Esophagus muscularis mucosa (tissue), 4 donors: ENCODE results near the gene VSTM2B. TPM values are rescaled to one million over a fixed set of nuclear protein-coding genes. Genes with fewer than 3 reads are reported as not detected.

Experiments used
- DNase-seq: peaks from one replicate; pipeline ENCODE4 v3.0.0-alpha.2; 2017; ENCODE audit errors: extremely low spot score
- H3K27ac ChIP-seq, 4 donors: fragments of 200-600 bp; sonication (generic); replicated peaks in 1 of 4; 1 replicate in 3 of 4; 2 replicates in 1 of 4; pipeline ENCODE4 v1.5.1; 2016 to 2019; ENCODE audit warnings: mild to moderate bottlenecking in 1 of 4
- H3K27me3 ChIP-seq, 4 donors: fragments of 200-600 bp; sonication (generic); one replicate each; pipeline versions ENCODE4 v1.5.1 to v1.6.0; 2016 to 2019
- H3K36me3 ChIP-seq, 4 donors: fragments of 200-600 bp; sonication (generic); one replicate each; pipeline ENCODE4 v1.5.1; 2016 to 2019
- H3K4me1 ChIP-seq, 4 donors: fragments of 200-600 bp; sonication (generic); one replicate each; pipeline ENCODE4 v1.5.1; 2016 to 2019
- H3K4me3 ChIP-seq, 4 donors: fragments of 200-600 bp; sonication (generic); 1 replicate in 2 of 4; 2 replicates in 2 of 4; pipeline ENCODE4 v1.5.1; 2016 to 2019; ENCODE audit warnings: mild to moderate bottlenecking in 4 of 4, moderate library complexity in 1 of 4
- H3K9me3 ChIP-seq, 4 donors: fragments of 200-600 bp; sonication (generic); 1 replicate in 3 of 4; 2 replicates in 1 of 4; pipeline ENCODE4 v1.5.1; 2016 to 2019
- CTCF ChIP-seq, 3 experiments: fragments of 200-600 bp in 2 of 3; fragments of 450-650 bp in 1 of 3; sonication (generic) in 2 of 3; IDR thresholded peaks; one replicate each; pipeline ENCODE4 v1.5.1; 2017 to 2019; ENCODE audit warnings: antibody characterized with exemption in 3 of 3, mild to moderate bottlenecking in 2 of 3, moderate library complexity in 1 of 3
- EP300 ChIP-seq: sonication (generic); formaldehyde crosslinking; IDR thresholded peaks from one replicate; pipeline ENCODE4 v1.6.1; 2017; ENCODE audit warnings: antibody characterized with exemption
- POLR2A ChIP-seq: fragments of 450-650 bp; IDR thresholded peaks from one replicate; pipeline ENCODE4 v1.6.1; 2017; ENCODE audit warnings: antibody characterized with exemption, moderate library complexity, mild to moderate bottlenecking, low read depth
- POLR2AphosphoS5 ChIP-seq, 2 donors: sonication (generic); formaldehyde crosslinking; IDR thresholded peaks; one replicate each; pipeline ENCODE4 v1.6.1; 2017; ENCODE audit warnings: antibody characterized with exemption in 2 of 2
- WGBS: methylation state at CpG from one replicate; pipeline ENCODE4 v1.1.5; 2018; 5-methylcytosine and 5-hydroxymethylcytosine counted together
- intact Hi-C: fragments of 100-400 bp; cut with DNase I; formaldehyde crosslinking; loops from one replicate; pipeline ENCODE4 v1.15.1; 2023
- total RNA-seq, 4 donors: library from RNA; depleted of rRNA; stranded (reverse); fragments of >200 nt; gene quantifications; one replicate each; pipeline versions ENCODE4 v1.1.0 to v1.2.1, GENCODE V29; 2016

Gene VSTM2B
- total RNA-seq, 4 donors from 2014 or later = 0.23 to 0.33 TPM; not detected in 2

- DNase-seq = no peak
- no peaks in the 10 kb centered on the region for H3K36me3 ChIP-seq
- no peak overlapping the region for H3K4me3 ChIP-seq
- peaks cover 0 to 73% (median 0%) of the 10 kb centered on the region in 4 donors for H3K27me3 ChIP-seq
- no peak overlapping the region for H3K27ac ChIP-seq
- no peaks in the 10 kb centered on the region for H3K4me1 ChIP-seq
- TF ChIP-seq POLR2A = no peak
- TF ChIP-seq POLR2AphosphoS5 (IDR thresholded peaks at IDR 0.05) = no peak
- no peak for TF ChIP-seq CTCF (IDR thresholded peaks at IDR 0.05)
- TF ChIP-seq EP300 = no peak
- H3K9me3 ChIP-seq = no peaks in the 10 kb centered on the region
- WGBS = 94% methylated on average over 4 of the region's 5 CpGs
- intact Hi-C loops = no loop called here
These were observed 6.6 kb upstream of the VSTM2B start for GRCh38 chr19:29519146-29519545.

DNA sequence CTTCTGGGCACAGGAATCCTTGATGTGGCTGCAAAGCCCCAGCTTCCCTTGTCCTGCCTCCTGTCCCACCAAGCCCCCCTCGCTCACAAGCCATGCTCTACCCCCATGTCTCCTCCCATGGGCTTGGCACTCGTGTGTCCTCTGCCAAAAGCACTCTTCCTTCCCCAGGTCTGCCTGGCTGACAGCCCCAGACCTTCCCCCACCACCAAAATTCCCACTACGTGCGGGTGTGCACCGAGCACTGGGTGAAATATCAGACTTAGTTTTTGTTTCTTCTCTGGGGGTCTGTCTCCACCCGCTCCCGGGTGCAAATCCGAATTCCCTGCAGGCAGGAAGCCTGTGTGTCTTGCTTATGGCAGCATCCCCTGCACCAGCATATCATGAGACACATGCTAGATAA, 5.9 kb upstream of the VSTM2B start:
- Histone ChIP-seq H3K9me3 (no peaks in the 10 kb centered on the region), H3K36me3 (no peaks in the 10 kb centered on the region), H3K27me3 (peaks cover 0 to 81% (median 3%) of the 10 kb centered on the region in 4 donors), H3K27ac (no peak overlapping the region), H3K4me3 (no peak overlapping the region), H3K4me1 (peaks cover 1 to 7% (median 5%) of the 10 kb centered on the region in 4 donors)
- intact Hi-C loops = no loop called here
- TF ChIP-seq EP300 (no peak), POLR2A (no peak), CTCF (IDR thresholded peaks at IDR 0.05) (no peak), POLR2AphosphoS5 (IDR thresholded peaks at IDR 0.05) (no peak)
- WGBS = 68% methylated on average over 5 of the region's 8 CpGs
- no peak for DNase-seq

DNA sequence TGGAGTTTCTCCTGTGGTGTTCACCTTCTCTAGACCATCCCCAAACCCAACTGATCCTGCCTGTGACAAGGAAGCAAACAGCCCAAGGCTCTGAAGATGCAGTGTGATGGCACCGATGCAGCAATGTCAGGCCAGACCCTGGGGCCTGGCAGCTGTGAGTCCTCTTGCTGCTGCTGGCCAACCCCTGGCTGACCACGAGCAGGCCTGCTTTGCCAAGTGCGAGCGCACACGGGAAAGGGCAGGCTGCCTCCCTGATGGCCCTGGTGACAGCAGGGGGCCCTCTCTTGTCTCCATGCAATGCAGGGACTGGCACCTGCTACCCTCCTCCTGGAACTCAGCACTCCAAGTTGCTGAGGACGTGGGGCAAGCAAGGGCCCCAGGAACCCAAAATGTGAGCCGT, 5.4 kb upstream of the VSTM2B start:
- peaks cover 6 to 11% (median 9%) of the 10 kb centered on the region in 4 donors for H3K4me1 ChIP-seq
- no peak for TF ChIP-seq POLR2A
- TF ChIP-seq EP300 = no peak
- no peak for TF ChIP-seq POLR2AphosphoS5 (IDR thresholded peaks at IDR 0.05)
- TF ChIP-seq CTCF (IDR thresholded peaks at IDR 0.05) = no peak
- intact Hi-C loops = no loop called here
- 40% methylated on average over 7 of the region's 7 CpGs for WGBS
- no peak overlapping the region for H3K4me3 ChIP-seq
- no peaks in the 10 kb centered on the region for H3K36me3 ChIP-seq
- DNase-seq = no peak
- H3K27me3 ChIP-seq = peaks cover 0 to 85% (median 8%) of the 10 kb centered on the region in 4 donors
- H3K27ac ChIP-seq = no peak overlapping the region
- no peaks in the 10 kb centered on the region for H3K9me3 ChIP-seq

- H3K27ac ChIP-seq = no peak overlapping the region
- TF ChIP-seq POLR2A = no peak
- TF ChIP-seq POLR2AphosphoS5 (IDR thresholded peaks at IDR 0.05) = no peak
- TF ChIP-seq EP300 = no peak
- no peak for TF ChIP-seq CTCF (IDR thresholded peaks at IDR 0.05)
- H3K4me3 ChIP-seq = no peak overlapping the region
- no peaks in the 10 kb centered on the region for H3K9me3 ChIP-seq
- intact Hi-C loops = no loop called here
- peaks cover 0 to 95% (median 17%) of the 10 kb centered on the region in 4 donors for H3K27me3 ChIP-seq
- DNase-seq = no peak
- WGBS = 58% methylated on average over 9 of the region's 9 CpGs
- H3K4me1 ChIP-seq = peaks cover 15 to 22% (median 20%) of the 10 kb centered on the region in 4 donors
- H3K36me3 ChIP-seq = no peaks in the 10 kb centered on the region
These were observed 4.3 kb upstream of the VSTM2B start for GRCh38 chr19:29521291-29522075.
